ENCODE results near the gene AOPEP. TPM values are rescaled to one million over a fixed set of nuclear protein-coding genes. Genes with fewer than 3 reads are reported as not detected.
"Not testable (repeated sequence)": the region's sequence is repeated elsewhere in the genome, so short reads cannot be mapped to it uniquely, and the experiment has no call there.

The AOPEP gene
- total RNA-seq, 1 donor from 2014 or later, result 79.7 TPM

- TF ChIP-seq CTCF (IDR thresholded peaks at IDR 0.05), result no peak
- intact Hi-C loops (cut with DNase I), result no loop called here
- no peaks in the 10 kb centered on the region for H3K4me1 ChIP-seq
- DNase-seq (no peak), ATAC-seq (no peak)
- H3K9me3 ChIP-seq, result no peaks in the 10 kb centered on the region
- no peak overlapping the region for H3K4me3 ChIP-seq
- H3K36me3 ChIP-seq, result no peaks in the 10 kb centered on the region
- H3K27me3 ChIP-seq, result no peaks in the 10 kb centered on the region
- no peak overlapping the region for H3K27ac ChIP-seq
These were observed 121.0 kb downstream of the AOPEP start for GRCh38 chr9:94847486-94847885.

GRCh38 chr9:94848791-94849190 is 122.3 kb downstream of the AOPEP start:
- intact Hi-C loops (cut with DNase I); H3K27me3 ChIP-seq; H3K4me1 ChIP-seq; H3K4me3 ChIP-seq; H3K27ac ChIP-seq; ATAC-seq; H3K9me3 ChIP-seq; DNase-seq; H3K36me3 ChIP-seq: not testable (repeated sequence)

GRCh38 chr9:94850540-94851434 is 124.3 kb downstream of the AOPEP start:
- ATAC-seq (no peak), DNase-seq (no peak)
- Histone ChIP-seq H3K4me1 (no peaks in the 10 kb centered on the region), H3K27ac (no peak overlapping the region), H3K36me3 (no peaks in the 10 kb centered on the region), H3K9me3 (no peaks in the 10 kb centered on the region), H3K27me3 (no peaks in the 10 kb centered on the region), H3K4me3 (no peak overlapping the region)
- TF ChIP-seq CTCF (IDR thresholded peaks at IDR 0.05), result no peak
- intact Hi-C loops (cut with DNase I), result no loop called here

- intact Hi-C loops (cut with DNase I), result no loop called here
- no peaks in the 10 kb centered on the region for H3K4me1 ChIP-seq
- DNase-seq, result no peak
- no peaks in the 10 kb centered on the region for H3K27me3 ChIP-seq
- no peak for TF ChIP-seq CTCF (IDR thresholded peaks at IDR 0.05)
- no peak overlapping the region for H3K4me3 ChIP-seq
- no peak overlapping the region for H3K27ac ChIP-seq
- no peaks in the 10 kb centered on the region for H3K9me3 ChIP-seq
- no peaks in the 10 kb centered on the region for H3K36me3 ChIP-seq
- ATAC-seq, result no peak
These were observed 125.0 kb downstream of the AOPEP start for GRCh38 chr9:94851467-94851866.

GRCh38 chr9:94851892-94852291 is 125.4 kb downstream of the AOPEP start:
- intact Hi-C loops (cut with DNase I), result no loop called here
- Histone ChIP-seq H3K4me3 (no peak overlapping the region), H3K27me3 (no peaks in the 10 kb centered on the region), H3K4me1 (no peaks in the 10 kb centered on the region), H3K27ac (no peak overlapping the region), H3K36me3 (no peaks in the 10 kb centered on the region), H3K9me3 (no peaks in the 10 kb centered on the region)
- ATAC-seq (no peak), DNase-seq (no peak)
- no peak for TF ChIP-seq CTCF (IDR thresholded peaks at IDR 0.05)

GRCh38 chr9:94852373-94852772 is 125.9 kb downstream of the AOPEP start:
- TF ChIP-seq CTCF (IDR thresholded peaks at IDR 0.05), result no peak
- ATAC-seq, result no peak
- no peak overlapping the region for H3K4me3 ChIP-seq
- intact Hi-C loops (cut with DNase I), result no loop called here
- H3K4me1 ChIP-seq, result no peaks in the 10 kb centered on the region
- no peaks in the 10 kb centered on the region for H3K36me3 ChIP-seq
- H3K27ac ChIP-seq, result no peak overlapping the region
- no peak for DNase-seq
- H3K27me3 ChIP-seq, result no peaks in the 10 kb centered on the region
- no peaks in the 10 kb centered on the region for H3K9me3 ChIP-seq

Measured in upper lobe of right lung (tissue), 1 donor.